Measurements from ENCODE around the gene DNAH6.

GRCh38 chr2:84861539-84861938 is 345.2 kb downstream of the DNAH6 start:
- TF ChIP-seq POLR2A (IDR thresholded peaks at IDR 0.05; ENCODE audit: extremely low read depth, insufficient read length) (no peak), CTCF (IDR thresholded peaks at IDR 0.05; ENCODE audit: low read depth, low read length) (no peak), MAX (IDR thresholded peaks at IDR 0.05; ENCODE audit: low read depth, low read length) (no peak)

All from NB4 (cell line).